BJ (cell line): ENCODE data around the gene NELFA. TPM values are rescaled to one million over a fixed set of nuclear protein-coding genes. Genes with fewer than 3 reads are reported as not detected.

Experiments
- CTCF ChIA-PET: fragments of 350-600 bp; formaldehyde crosslinking; extraction: SDS; loops from one replicate; lab custom pipeline; 2021; ENCODE audit warnings: antibody characterized with exemption, inconsistent platforms; lab: Yijun Ruan, JAX
- POLR2A ChIA-PET: fragments of 300-600 bp; sonication (Branson Sonifier 250); formaldehyde crosslinking; extraction: SDS; loops from one replicate; lab custom pipeline; 2021; ENCODE audit warnings: antibody characterized with exemption; lab: Charles Lee
- DNase-seq: peaks from one replicate; pipeline ENCODE4 v3.0.0-alpha.2; 2011; ENCODE audit warnings: low read depth
- H3K27me3 ChIP-seq: 2 replicates; pipeline ENCODE4 v1.6.0; 2011; ENCODE audit warnings: low read length; ENCODE audit not compliant: control insufficient read depth, insufficient read depth
- H3K36me3 ChIP-seq: 2 replicates; pipeline ENCODE4 v1.5.1; 2011; ENCODE audit warnings: low read length; ENCODE audit not compliant: control insufficient read depth, insufficient read depth
- H3K4me3 ChIP-seq: 2 replicates; pipeline ENCODE4 v1.5.1; 2011; ENCODE audit warnings: low read depth, mild to moderate bottlenecking, control low read depth, low read length
- polyA plus RNA-seq: library from polyadenylated mRNA; depleted of rRNA; stranded (reverse); fragments of >200 nt; gene quantifications from 2 replicates; pipeline ENCODE4 v1.2.3, GENCODE V29; 2011
- TF ChIP-seq, protein P1 (sequence below): IDR thresholded peaks from 2 replicates; pipeline ENCODE4 v1.5.1; 2011; ENCODE audit warnings: low read depth, mild to moderate bottlenecking, control low read depth, inconsistent platforms, low read length, moderate library complexity; ENCODE audit not compliant: insufficient read depth

The NELFA gene
- polyA plus RNA-seq, 1 experiment = 12.8 TPM

DNA sequence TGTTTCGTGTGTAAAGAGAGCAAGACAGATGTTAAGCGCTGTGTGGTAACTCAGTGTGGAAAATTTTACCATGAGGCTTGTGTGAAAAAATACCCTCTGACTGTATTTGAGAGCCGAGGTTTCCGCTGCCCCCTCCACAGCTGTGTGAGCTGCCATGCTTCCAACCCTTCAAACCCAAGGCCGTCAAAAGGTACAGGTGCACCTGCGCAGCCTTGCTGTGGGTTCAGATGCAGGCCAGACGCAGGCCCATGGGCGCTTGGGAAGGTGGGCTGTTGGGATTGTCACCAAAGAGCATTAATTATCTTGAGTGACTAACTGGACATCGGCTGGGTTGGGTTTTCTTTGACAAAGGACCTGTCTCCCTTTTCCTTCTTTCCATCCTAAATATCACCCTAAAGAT, 55.4 kb downstream of the NELFA start:
- H3K36me3 ChIP-seq = peaks cover 12% of the 10 kb centered on the region
- TF ChIP-seq, protein P1, sequence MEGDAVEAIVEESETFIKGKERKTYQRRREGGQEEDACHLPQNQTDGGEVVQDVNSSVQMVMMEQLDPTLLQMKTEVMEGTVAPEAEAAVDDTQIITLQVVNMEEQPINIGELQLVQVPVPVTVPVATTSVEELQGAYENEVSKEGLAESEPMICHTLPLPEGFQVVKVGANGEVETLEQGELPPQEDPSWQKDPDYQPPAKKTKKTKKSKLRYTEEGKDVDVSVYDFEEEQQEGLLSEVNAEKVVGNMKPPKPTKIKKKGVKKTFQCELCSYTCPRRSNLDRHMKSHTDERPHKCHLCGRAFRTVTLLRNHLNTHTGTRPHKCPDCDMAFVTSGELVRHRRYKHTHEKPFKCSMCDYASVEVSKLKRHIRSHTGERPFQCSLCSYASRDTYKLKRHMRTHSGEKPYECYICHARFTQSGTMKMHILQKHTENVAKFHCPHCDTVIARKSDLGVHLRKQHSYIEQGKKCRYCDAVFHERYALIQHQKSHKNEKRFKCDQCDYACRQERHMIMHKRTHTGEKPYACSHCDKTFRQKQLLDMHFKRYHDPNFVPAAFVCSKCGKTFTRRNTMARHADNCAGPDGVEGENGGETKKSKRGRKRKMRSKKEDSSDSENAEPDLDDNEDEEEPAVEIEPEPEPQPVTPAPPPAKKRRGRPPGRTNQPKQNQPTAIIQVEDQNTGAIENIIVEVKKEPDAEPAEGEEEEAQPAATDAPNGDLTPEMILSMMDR = no peak
- POLR2A ChIA-PET = no interaction called here

DNA sequence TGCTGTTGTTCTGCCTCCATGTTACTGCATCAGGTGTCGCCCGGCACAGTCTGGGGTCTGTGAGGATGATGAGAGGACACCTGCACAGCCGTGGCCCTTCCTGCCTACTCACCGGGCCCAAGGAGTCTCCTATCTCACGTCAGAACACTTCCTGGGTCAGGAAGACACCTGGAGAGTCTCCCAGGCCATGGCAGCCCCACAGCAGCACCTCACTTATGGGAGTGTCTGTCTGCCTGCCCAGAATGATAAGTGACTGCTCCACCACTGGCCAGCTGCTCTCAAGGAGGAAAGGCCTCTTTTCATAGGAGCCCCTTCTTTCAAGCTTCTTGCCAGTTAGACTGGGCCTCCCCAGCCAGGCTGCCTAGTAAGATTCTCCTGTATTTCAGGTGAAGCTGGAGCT, 56.1 kb downstream of the NELFA start:
- TF ChIP-seq, protein P1 = no peak
- DNase-seq = no peak
- Histone ChIP-seq H3K4me3 (no peak overlapping the region), H3K36me3 (peaks cover 8% of the 10 kb centered on the region), H3K27me3 (no peaks in the 10 kb centered on the region)
- ChIA-PET CTCF (no interaction called here), POLR2A (no interaction called here)

More for the DNA sequence above, 55.4 kb downstream of the NELFA start:
- CTCF ChIA-PET = interaction anchor here (0.7 to 1.1 kb wide), 2 partner anchors 55 to 199 kb away, joined by 3 to 4 read pairs; no protein-coding TSS in a partner anchor
- no peak overlapping the region for H3K4me3 ChIP-seq
- DNase-seq = no peak
- no peaks in the 10 kb centered on the region for H3K27me3 ChIP-seq

DNA sequence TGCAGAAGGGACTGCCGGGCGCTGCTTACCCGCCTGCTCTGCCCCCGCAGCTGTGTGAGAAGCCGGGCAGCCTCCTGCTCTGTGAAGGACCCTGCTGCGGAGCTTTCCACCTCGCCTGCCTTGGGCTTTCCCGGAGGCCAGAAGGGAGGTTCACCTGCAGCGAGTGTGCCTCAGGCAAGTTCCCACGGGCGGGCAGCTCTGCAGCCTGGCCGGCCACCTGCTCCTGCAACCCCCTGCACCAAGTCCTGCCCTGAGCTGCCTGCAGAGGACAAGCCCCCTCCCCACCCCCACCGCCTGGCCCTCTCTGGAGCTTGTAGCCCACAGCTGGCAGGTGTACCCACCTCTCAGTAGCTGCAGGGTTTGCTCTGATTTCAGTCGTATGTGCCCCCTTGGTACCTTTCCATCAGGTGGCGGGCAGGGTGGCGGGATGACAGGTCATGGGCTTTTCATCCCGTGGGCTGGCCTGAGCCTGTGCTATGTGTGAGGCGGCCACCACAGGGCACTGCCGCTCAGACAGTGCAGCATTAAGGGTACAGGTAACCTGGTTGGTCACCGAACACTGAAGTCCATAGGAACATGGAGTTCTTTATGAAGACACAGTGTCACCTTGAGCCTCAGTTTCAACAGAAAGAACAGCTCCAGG, 56.6 kb downstream of the NELFA start:
- Histone ChIP-seq H3K4me3 (no peak overlapping the region), H3K36me3 (peaks cover 9% of the 10 kb centered on the region), H3K27me3 (no peaks in the 10 kb centered on the region)
- ChIA-PET CTCF (no interaction called here), POLR2A (no interaction called here)
- DNase-seq = no peak
- TF ChIP-seq, protein P1 = no peak

- Histone ChIP-seq H3K27me3 (no peaks in the 10 kb centered on the region), H3K36me3 (peaks cover 12% of the 10 kb centered on the region), H3K4me3 (no peak overlapping the region)
- POLR2A ChIA-PET = no interaction called here
- CTCF ChIA-PET = no interaction called here
- TF ChIP-seq, protein P1 = no peak
- DNase-seq = no peak
These were observed 58.4 kb downstream of the NELFA start for GRCh38 chr4:1950369-1950768.

DNA sequence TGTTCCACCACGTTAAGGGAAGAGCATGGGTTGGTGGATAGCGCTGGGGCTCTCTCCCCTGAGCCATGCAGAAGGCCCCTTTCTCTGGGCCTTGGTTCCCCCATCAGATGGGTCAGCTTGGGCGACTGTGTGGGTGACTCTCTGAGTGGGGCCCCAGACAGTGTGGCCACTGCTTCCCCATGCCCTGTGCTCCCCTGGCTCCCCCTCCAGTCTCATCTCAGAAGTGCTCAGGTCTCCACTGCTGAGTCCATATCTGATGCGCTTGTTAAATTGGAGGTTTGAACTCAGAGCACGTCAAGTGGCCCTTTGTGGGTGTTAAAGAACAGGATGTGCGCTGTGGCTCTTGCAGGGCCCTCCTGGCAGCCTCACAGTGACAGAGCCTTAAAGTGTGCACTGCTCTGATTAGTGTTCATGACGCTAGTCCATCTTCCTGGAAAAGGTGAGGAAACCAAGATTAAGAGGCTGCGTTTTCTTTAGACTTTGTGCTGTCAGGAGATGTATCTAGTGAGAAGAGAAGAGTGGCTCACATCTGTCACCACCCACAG, 59.8 kb downstream of the NELFA start:
- no peak for DNase-seq
- peaks cover 9% of the 10 kb centered on the region for H3K36me3 ChIP-seq
- CTCF ChIA-PET = no interaction called here
- no peaks in the 10 kb centered on the region for H3K27me3 ChIP-seq
- TF ChIP-seq, protein P1 = no peak
- POLR2A ChIA-PET = no interaction called here
- H3K4me3 ChIP-seq = no peak overlapping the region
